ENCODE results near the gene EID3. TPM values are rescaled to one million over a fixed set of nuclear protein-coding genes. Genes with fewer than 3 reads are reported as not detected.
"Not testable (repeated sequence)": the region's sequence is repeated elsewhere in the genome, so short reads cannot be mapped to it uniquely, and the experiment has no call there.

Gene EID3
- polyA plus RNA-seq, 1 donor from 2014 or later: 0.37 TPM

GRCh38 chr12:104294158-104294859 lies 9.2 kb upstream of the EID3 start:
- not testable (repeated sequence) for H3K4me3 ChIP-seq (ENCODE audit: low read length); H3K27ac ChIP-seq (ENCODE audit: low read length); H4K20me1 ChIP-seq (ENCODE audit: insufficient read depth); H3K27me3 ChIP-seq (ENCODE audit: insufficient read depth, low read depth, low read length); H3K9me3 ChIP-seq (ENCODE audit: low read length); H3K4me2 ChIP-seq (ENCODE audit: low read length); H3K36me3 ChIP-seq (ENCODE audit: insufficient read depth, low read length); H3F3A ChIP-seq (ENCODE audit: insufficient read depth, low read length, poor library complexity, severe bottlenecking); H3K9ac ChIP-seq (ENCODE audit: low read length); H3K9me2 ChIP-seq (ENCODE audit: insufficient read depth, low read length); H2AFZ ChIP-seq (ENCODE audit: low read depth, low read length)
- peaks cover 44% of the 10 kb centered on the region for H3K79me2 ChIP-seq (replicated peaks; ENCODE audit: insufficient read depth, low read length)

- Histone ChIP-seq H3K9me3 (ENCODE audit: low read length) (no peaks in the 10 kb centered on the region), H3K27me3 (ENCODE audit: insufficient read depth, low read depth, low read length) (no peaks in the 10 kb centered on the region), H3F3A (ENCODE audit: insufficient read depth, low read length, poor library complexity, severe bottlenecking) (no peaks in the 10 kb centered on the region), H3K4me3 (ENCODE audit: low read length) (no peak overlapping the region), H3K36me3 (ENCODE audit: insufficient read depth, low read length) (peaks cover 9% of the 10 kb centered on the region), H3K4me2 (ENCODE audit: low read length) (no peak overlapping the region), H3K9me2 (ENCODE audit: insufficient read depth, low read length) (no peaks in the 10 kb centered on the region), H3K79me2 (replicated peaks; ENCODE audit: insufficient read depth, low read length) (peaks cover 36% of the 10 kb centered on the region), H3K9ac (ENCODE audit: low read length) (no peak overlapping the region), H3K27ac (ENCODE audit: low read length) (no peak overlapping the region), H4K20me1 (ENCODE audit: insufficient read depth) (no peaks in the 10 kb centered on the region), H2AFZ (ENCODE audit: low read depth, low read length) (no peak overlapping the region)
- TF ChIP-seq RAD21 (conservative IDR thresholded peaks at IDR 0.05) (no peak), TAF1 (IDR thresholded peaks at IDR 0.05; ENCODE audit: low read depth) (no peak)
These were observed 8.4 kb upstream of the EID3 start for GRCh38 chr12:104294927-104295668.

DNA sequence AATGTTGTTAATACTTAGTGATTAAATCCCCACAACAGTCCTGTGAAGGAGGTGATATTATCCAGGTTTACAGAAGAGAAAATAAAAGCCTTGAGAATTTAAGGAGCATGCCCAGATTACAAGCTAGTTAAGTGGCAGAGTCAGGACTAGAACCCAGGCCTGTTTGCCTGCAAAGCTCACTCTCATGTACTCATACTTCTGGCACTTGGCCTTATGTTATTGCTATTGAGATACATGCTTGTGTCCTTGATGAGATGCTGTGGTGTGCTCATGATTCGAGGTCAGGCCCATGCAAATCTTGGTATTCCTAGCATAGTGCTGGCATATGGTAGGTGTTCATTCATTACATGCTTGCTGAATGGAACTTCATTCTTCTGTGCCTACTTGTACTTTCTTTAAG lies 7.6 kb upstream of the EID3 start:
- H3F3A ChIP-seq (ENCODE audit: insufficient read depth, low read length, poor library complexity, severe bottlenecking): no peaks in the 10 kb centered on the region
- no peaks in the 10 kb centered on the region for H4K20me1 ChIP-seq (ENCODE audit: insufficient read depth)
- peaks cover 30% of the 10 kb centered on the region for H3K79me2 ChIP-seq (replicated peaks; ENCODE audit: insufficient read depth, low read length)
- H3K27me3 ChIP-seq (ENCODE audit: insufficient read depth, low read depth, low read length): no peaks in the 10 kb centered on the region
- no peak overlapping the region for H2AFZ ChIP-seq (ENCODE audit: low read depth, low read length)
- no peaks in the 10 kb centered on the region for H3K9me3 ChIP-seq (ENCODE audit: low read length)
- no peaks in the 10 kb centered on the region for H3K9me2 ChIP-seq (ENCODE audit: insufficient read depth, low read length)
- H3K9ac ChIP-seq (ENCODE audit: low read length): no peak overlapping the region
- H3K36me3 ChIP-seq (ENCODE audit: insufficient read depth, low read length): peaks cover 9% of the 10 kb centered on the region
- H3K4me3 ChIP-seq (ENCODE audit: low read length): no peak overlapping the region
- no peak for TF ChIP-seq RAD21 (conservative IDR thresholded peaks at IDR 0.05)
- H3K27ac ChIP-seq (ENCODE audit: low read length): no peak overlapping the region
- H3K4me2 ChIP-seq (ENCODE audit: low read length): no peak overlapping the region

GRCh38 chr12:104296718-104297117 lies 6.8 kb upstream of the EID3 start:
- Histone ChIP-seq H3K9me3 (ENCODE audit: low read length) (no peaks in the 10 kb centered on the region), H3K79me2 (replicated peaks; ENCODE audit: insufficient read depth, low read length) (peaks cover 31% of the 10 kb centered on the region), H3K9me2 (ENCODE audit: insufficient read depth, low read length) (no peaks in the 10 kb centered on the region), H2AFZ (ENCODE audit: low read depth, low read length) (no peak overlapping the region), H3F3A (ENCODE audit: insufficient read depth, low read length, poor library complexity, severe bottlenecking) (no peaks in the 10 kb centered on the region), H4K20me1 (ENCODE audit: insufficient read depth) (no peaks in the 10 kb centered on the region), H3K36me3 (ENCODE audit: insufficient read depth, low read length) (peaks cover 9% of the 10 kb centered on the region), H3K27me3 (ENCODE audit: insufficient read depth, low read depth, low read length) (no peaks in the 10 kb centered on the region), H3K9ac (ENCODE audit: low read length) (no peak overlapping the region), H3K27ac (ENCODE audit: low read length) (no peak overlapping the region), H3K4me3 (ENCODE audit: low read length) (no peak overlapping the region), H3K4me2 (ENCODE audit: low read length) (no peak overlapping the region)
- TF ChIP-seq POLR2AphosphoS5 (IDR thresholded peaks at IDR 0.05) (no peak), TAF1 (IDR thresholded peaks at IDR 0.05; ENCODE audit: low read depth) (no peak), RAD21 (conservative IDR thresholded peaks at IDR 0.05) (no peak), EP300 (conservative IDR thresholded peaks at IDR 0.05; ENCODE audit: poor library complexity, severe bottlenecking) (no peak), MXI1 (conservative IDR thresholded peaks at IDR 0.05; ENCODE audit: poor library complexity, severe bottlenecking) (no peak), EZH2 (IDR thresholded peaks at IDR 0.05; ENCODE audit: borderline replicate concordance, insufficient read depth, low read length, poor library complexity, severe bottlenecking) (no peak), SMC3 (conservative IDR thresholded peaks at IDR 0.05; ENCODE audit: poor library complexity) (no peak)
- TF ChIP-seq, protein P1, sequence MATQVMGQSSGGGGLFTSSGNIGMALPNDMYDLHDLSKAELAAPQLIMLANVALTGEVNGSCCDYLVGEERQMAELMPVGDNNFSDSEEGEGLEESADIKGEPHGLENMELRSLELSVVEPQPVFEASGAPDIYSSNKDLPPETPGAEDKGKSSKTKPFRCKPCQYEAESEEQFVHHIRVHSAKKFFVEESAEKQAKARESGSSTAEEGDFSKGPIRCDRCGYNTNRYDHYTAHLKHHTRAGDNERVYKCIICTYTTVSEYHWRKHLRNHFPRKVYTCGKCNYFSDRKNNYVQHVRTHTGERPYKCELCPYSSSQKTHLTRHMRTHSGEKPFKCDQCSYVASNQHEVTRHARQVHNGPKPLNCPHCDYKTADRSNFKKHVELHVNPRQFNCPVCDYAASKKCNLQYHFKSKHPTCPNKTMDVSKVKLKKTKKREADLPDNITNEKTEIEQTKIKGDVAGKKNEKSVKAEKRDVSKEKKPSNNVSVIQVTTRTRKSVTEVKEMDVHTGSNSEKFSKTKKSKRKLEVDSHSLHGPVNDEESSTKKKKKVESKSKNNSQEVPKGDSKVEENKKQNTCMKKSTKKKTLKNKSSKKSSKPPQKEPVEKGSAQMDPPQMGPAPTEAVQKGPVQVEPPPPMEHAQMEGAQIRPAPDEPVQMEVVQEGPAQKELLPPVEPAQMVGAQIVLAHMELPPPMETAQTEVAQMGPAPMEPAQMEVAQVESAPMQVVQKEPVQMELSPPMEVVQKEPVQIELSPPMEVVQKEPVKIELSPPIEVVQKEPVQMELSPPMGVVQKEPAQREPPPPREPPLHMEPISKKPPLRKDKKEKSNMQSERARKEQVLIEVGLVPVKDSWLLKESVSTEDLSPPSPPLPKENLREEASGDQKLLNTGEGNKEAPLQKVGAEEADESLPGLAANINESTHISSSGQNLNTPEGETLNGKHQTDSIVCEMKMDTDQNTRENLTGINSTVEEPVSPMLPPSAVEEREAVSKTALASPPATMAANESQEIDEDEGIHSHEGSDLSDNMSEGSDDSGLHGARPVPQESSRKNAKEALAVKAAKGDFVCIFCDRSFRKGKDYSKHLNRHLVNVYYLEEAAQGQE (IDR thresholded peaks at IDR 0.05; ENCODE audit: borderline replicate concordance): no peak
- TF ChIP-seq, protein P2, sequence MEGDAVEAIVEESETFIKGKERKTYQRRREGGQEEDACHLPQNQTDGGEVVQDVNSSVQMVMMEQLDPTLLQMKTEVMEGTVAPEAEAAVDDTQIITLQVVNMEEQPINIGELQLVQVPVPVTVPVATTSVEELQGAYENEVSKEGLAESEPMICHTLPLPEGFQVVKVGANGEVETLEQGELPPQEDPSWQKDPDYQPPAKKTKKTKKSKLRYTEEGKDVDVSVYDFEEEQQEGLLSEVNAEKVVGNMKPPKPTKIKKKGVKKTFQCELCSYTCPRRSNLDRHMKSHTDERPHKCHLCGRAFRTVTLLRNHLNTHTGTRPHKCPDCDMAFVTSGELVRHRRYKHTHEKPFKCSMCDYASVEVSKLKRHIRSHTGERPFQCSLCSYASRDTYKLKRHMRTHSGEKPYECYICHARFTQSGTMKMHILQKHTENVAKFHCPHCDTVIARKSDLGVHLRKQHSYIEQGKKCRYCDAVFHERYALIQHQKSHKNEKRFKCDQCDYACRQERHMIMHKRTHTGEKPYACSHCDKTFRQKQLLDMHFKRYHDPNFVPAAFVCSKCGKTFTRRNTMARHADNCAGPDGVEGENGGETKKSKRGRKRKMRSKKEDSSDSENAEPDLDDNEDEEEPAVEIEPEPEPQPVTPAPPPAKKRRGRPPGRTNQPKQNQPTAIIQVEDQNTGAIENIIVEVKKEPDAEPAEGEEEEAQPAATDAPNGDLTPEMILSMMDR (IDR thresholded peaks at IDR 0.05; ENCODE audit: poor library complexity, severe bottlenecking): no peak

Measured in neural cell (in vitro differentiated cells).